ENCODE measurements around the gene MAP3K20.
"Not testable (repeated sequence)": the region's sequence is repeated elsewhere in the genome, so short reads cannot be mapped to it uniquely, and the experiment has no call there.

Gene MAP3K20

DNA sequence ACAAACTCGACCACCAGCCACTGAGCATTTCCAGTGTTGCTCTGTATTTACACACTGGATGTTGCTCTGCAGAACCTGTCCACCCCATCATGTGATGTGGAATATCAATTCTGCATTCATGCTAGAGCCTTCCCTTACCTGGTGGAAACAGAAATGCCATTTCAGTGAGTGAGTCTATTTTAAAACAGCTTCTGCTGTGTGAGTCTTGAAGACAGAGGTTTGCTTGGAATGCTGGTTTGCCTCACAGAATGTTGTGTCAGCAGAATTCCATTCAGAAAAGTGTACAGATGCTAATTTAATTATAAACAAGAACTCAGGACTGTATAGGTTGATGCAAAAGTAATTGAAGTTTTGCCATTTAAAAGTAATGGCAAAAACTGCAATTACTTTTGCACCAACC is 118.3 kb downstream of the MAP3K20 start:
- H3K4me3 ChIP-seq (ENCODE audit: low read depth, low read length) = no peak overlapping the region

DNA sequence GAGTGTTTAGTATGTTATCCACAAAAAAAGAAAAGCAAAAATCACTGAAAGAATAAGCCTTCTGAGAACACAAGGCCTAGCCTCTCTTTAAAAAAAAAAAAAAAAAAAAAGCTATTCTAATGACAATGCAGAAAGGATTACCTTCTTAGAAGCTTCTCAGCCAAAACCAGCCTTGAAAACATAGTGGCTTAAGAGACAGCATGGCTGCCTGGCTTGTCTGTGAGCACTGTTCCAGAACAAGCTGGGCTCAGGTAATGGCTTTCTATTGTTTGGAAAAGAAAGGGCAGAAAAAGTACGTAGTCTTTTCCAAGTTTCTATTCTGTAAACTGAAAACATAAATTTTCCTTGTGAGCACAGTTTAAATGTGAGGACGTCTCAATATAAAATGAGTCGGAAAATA is 119.5 kb downstream of the MAP3K20 start:
- no peak overlapping the region for H3K4me3 ChIP-seq (ENCODE audit: low read depth, low read length)

GRCh38 chr2:173196080-173196479 is 120.4 kb downstream of the MAP3K20 start:
- no peak overlapping the region for H3K4me3 ChIP-seq (ENCODE audit: low read depth, low read length)

GRCh38 chr2:173196638-173197037 is 121.0 kb downstream of the MAP3K20 start:
- no peak overlapping the region for H3K4me3 ChIP-seq (ENCODE audit: low read depth, low read length)

DNA sequence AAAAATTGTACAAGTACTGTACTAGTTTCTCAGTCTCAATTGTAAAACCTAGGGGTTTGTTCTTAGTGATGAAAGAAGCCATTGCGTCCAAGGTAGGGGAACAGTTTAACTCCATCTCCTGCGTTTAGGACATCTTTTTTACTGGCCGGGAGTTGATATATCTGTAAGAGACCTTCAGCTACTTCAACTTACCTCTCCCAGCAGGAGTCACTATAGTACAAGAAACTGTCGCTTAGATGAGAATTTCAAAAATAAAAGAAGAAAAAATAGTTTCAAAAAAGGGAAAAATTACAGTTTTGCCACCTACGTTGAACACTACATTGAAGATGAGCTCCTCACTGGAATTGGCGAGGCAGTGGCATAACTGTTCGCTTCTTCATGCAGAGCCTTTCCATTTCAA is 122.7 kb downstream of the MAP3K20 start:
- H3K4me3 ChIP-seq (ENCODE audit: low read depth, low read length) = no peak overlapping the region

DNA sequence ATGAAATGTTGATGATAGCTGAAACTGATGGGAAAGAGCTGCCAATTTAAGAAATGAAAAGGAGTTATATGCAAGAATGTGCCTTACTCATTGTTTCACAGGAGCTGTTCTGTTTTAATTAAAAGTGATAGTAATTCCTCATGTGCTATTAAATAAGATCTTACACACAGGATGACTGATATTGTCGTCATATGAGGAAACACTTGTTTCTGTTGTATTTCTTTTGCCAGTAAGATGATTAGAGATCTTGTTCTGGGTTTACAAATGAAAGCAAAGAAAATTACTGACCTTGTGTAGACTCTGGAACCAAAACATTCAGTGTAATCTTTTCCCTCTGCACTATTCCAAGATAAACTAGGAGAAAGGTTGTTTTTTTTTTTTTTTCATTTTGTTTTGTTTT is 123.6 kb downstream of the MAP3K20 start:
- no peak overlapping the region for H3K4me3 ChIP-seq (ENCODE audit: low read depth, low read length)

GRCh38 chr2:173202570-173202969 is 126.9 kb downstream of the MAP3K20 start:
- H3K4me3 ChIP-seq (ENCODE audit: low read depth, low read length) = no peak overlapping the region

DNA sequence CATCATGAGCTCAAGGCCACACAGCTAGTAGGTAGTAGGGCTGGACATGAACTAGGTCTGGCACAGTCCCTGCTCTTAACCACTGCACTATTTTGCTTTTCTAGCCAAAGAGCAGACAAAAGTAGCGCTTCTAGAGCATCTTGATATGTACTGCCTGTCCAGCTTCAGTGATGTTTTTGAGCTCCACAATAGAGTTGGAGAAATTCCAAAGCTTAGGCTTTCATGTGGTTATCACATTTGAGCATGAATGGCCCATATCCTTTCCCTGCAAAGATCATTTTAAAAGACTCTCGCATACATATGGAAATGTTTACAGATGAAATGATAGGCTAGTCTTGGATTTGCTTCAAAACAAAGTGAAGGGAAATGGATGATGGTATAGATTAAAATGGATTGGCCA is 128.7 kb downstream of the MAP3K20 start:
- H3K4me3 ChIP-seq (ENCODE audit: low read depth, low read length) = no peak overlapping the region

DNA sequence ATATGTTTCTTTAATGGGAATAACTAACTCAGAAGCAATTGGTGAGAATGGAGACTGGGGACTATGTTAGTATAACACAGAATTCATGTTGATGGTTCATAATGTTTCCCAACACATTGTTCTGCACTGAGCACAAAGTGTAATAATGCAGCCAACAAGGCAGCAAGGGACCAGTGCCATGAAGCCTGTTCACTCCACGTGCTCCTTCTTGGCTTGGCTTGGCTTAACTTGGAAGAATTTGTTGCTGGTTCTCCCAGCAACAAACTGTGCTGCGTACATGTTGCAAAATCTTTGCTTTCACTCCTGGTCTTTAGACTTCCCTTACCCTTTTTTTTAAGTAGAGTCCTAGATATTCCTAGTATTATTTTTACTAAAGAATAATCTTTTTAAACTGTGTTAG is 129.7 kb downstream of the MAP3K20 start:
- H3K4me3 ChIP-seq (ENCODE audit: low read depth, low read length) = no peak overlapping the region

- not testable (repeated sequence) for H3K4me3 ChIP-seq (ENCODE audit: low read depth, low read length)
These were observed 131.5 kb downstream of the MAP3K20 start for GRCh38 chr2:173207124-173207523.

DNA sequence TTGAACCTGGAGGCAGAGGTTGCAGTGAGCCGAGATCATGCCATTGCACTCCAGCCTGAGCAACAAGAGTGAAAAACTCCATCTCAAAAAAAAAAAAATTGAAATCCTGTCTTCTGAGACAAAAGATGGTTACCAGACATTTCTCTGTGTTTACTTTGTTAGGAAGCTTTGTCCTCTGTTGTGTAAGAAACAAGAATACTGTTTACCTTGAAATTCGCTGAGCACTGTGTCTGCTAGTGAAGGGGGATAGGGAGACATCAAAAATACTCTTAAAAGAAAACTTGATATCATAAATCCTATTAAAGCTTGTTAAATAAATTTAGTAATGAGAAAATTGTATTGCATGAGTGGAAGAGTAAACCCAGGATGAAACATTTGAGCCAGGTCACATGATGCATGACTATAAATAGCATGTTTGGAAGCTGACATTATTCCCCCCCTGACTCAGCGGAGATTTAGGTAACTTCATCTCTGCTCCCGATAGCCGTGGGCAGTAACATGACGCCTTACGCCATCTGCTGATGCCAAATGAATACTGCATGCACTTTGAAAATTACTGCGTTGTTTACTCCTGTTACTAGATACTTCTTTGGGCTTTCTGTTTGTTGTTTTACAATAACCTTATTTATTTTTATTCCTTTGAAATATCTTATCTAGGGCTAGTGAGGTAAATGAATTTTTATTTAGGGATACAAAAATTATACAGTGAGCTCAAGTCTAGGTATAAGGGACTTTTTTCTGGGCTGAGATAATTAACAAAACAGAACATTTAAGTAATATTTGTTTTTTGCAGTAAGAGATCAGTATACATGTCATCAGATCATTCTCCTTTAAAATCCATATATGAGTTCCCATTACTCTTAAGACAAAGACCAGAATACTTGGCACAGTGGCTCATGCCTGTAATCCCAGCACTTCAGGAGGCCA is 134.9 kb downstream of the MAP3K20 start:
- no peak overlapping the region for H3K4me3 ChIP-seq (ENCODE audit: low read depth, low read length)

GRCh38 chr2:173213181-173213580 is 137.5 kb downstream of the MAP3K20 start:
- H3K4me3 ChIP-seq (ENCODE audit: low read depth, low read length) = no peak overlapping the region

DNA sequence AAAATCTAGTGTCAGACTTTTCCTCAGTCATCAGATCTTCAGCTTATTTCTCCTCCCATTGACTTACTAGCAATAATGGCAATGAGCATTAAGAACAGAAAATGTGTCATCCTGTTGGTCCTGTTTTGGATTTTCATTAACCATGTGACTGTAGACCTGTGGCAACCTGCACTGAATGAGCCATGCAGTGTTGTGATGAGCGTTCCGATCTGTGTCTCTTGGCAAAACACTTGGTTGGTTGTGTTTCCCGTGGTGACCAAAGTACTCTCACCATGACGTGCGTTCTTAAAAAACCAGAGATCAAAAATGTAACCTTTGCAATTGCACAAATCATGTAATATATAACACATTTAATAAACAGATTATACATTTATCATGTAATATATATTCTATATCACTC is 138.6 kb downstream of the MAP3K20 start:
- H3K4me3 ChIP-seq (ENCODE audit: low read depth, low read length) = no peak overlapping the region

GRCh38 chr2:173215316-173215715 is 139.7 kb downstream of the MAP3K20 start:
- H3K4me3 ChIP-seq (ENCODE audit: low read depth, low read length) = no peak overlapping the region

- no peak overlapping the region for H3K4me3 ChIP-seq (ENCODE audit: low read depth, low read length)
These were observed 140.4 kb downstream of the MAP3K20 start for GRCh38 chr2:173216051-173216450.

DNA sequence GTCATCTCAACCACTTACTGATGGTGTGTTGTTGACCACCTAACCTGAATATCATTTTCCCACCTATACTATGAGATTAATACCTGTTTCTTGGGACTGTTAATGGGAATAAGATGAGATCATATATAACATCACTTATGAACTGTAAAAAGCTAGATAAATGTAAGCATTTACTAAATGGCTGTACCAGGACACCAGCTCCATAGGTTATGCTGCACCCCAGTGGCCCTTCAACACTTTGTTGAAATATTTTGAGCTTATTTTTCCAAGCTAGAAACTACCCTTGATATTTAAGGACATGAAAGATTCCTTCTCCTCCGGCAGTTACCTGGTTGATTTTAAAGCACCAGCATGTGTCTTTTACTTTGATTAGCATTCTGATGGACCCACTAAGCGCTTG is 141.0 kb downstream of the MAP3K20 start:
- H3K4me3 ChIP-seq (ENCODE audit: low read depth, low read length) = no peak overlapping the region

DNA sequence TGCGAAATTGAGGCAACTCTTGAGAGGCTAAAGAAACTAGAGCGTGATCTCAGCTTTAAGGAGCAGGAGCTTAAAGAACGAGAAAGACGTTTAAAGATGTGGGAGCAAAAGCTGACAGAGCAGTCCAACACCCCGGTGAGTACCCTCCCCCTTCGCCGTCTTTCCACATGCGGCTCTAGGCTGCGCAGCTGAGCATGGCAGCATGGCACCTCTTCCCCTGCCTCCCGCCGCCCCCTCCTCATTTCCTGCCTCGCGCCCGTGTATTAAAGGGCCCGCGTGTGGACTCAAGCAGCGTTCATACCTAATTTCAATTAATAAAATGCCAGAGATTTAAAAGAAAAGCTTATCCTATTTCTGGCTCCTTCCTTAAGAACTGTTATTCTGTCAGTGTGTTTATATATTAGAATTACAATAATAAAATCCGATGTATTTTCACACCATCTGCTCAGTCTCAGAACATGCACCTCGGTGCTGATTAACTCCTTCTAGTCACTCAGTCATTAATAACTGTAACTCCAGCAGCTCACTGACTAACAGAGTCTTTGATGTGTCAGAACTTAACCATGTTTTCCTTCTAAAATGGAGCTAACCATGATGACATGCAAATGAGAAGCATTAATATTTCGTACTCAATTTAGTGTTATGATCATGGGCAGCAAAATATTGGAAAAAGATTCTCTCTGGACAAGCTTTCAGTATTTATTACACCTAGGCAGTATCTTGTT is 141.6 kb downstream of the MAP3K20 start:
- H3K4me3 ChIP-seq (ENCODE audit: low read depth, low read length) = no peak overlapping the region

DNA sequence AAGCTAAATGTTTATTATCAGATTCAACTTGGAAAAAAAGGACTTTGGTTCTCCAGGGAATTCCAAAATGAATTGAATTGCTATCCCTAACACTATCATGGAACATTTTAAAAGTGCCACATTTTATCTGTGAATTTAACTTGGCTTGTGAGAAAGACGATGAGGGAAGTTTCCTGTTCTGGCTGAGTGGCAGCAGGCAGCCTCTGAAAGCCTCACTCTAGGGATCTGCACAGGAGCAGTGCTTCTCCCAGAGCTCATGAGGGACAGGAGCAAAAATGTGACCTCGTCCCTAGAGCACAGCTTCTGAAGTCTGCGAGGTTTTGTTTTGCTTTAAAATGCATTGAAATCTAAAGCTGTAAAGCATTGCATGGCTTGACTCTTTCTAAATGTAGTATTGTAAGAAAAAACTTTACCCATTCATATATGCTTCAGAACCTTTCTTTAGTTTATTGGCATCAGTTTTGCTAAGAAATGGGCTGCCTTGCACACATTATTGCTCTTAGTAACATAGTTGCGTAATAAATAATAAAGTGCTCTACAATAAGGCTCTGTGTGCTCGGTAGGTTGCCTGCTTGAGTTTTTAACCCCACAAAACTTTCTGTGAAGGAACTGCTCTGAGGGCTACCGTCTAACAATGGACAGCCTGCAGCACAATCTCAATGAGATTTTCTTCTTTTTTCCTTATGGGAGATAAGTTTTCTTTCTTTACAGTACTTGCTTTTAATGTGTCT is 142.8 kb downstream of the MAP3K20 start:
- no peak overlapping the region for H3K4me3 ChIP-seq (ENCODE audit: low read depth, low read length)

DNA sequence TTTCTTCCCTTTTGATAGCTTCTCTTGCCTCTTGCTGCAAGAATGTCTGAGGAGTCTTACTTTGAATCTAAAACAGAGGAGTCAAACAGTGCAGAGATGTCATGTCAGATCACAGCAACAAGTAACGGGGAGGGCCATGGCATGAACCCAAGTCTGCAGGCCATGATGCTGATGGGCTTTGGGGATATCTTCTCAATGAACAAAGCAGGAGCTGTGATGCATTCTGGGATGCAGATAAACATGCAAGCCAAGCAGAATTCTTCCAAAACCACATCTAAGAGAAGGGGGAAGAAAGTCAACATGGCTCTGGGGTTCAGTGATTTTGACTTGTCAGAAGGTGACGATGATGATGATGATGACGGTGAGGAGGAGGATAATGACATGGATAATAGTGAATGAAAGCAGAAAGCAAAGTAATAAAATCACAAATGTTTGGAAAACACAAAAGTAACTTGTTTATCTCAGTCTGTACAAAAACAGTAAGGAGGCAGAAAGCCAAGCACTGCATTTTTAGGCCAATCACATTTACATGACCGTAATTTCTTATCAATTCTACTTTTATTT is 145.6 kb downstream of the MAP3K20 start:
- H3K4me3 ChIP-seq (ENCODE audit: low read depth, low read length) = no peak overlapping the region

DNA sequence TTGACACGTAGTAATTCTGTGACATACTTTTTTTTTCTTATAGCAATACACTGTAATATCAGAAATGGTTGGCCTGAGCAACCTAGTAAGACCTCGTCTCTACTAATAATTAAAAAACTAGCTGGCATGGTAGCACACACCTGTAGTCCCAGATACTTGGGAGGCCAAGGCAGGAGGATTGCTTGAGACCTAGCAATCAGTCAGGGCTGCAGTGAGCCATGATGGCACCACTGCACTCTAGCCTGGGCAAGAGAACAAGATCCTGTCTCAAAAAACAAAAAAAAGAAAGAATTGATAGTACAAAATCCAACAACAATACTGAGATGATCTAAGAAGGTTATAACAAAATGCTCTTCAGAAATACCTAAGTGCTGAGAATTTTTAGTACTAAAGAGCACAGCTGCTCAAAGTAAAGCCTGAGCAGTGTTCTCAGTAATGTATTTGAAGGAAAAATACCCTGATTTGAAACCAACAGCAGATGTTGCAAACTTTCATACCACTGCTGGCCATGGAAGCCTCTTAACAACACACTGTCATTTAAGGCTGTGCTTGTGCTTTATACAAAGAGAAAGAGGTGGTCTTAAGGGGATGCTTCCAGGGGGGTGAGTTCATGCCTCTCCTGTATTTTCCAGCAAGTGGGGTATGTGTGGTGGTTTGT is 146.4 kb downstream of the MAP3K20 start:
- H3K4me3 ChIP-seq (ENCODE audit: low read depth, low read length) = no peak overlapping the region

GRCh38 chr2:173223871-173224270 is 148.2 kb downstream of the MAP3K20 start:
- H3K4me3 ChIP-seq (ENCODE audit: low read depth, low read length) = no peak overlapping the region
